ENCODE data around the gene SLCO2A1. TPM values are rescaled to one million over a fixed set of nuclear protein-coding genes. Genes with fewer than 3 reads are reported as not detected.

The SLCO2A1 gene
- total RNA-seq, 2 donors from 2014 or later: 0.10 TPM; not detected in 1

- DNase-seq (no peak), ATAC-seq (replicated peaks in 1 of 2) (no peak)
- Mint-ChIP-seq H3K9me3 (no peaks in the 10 kb centered on the region), H3K4me1 (ENCODE audit: low read depth) (no peaks in the 10 kb centered on the region), H3K27me3 (ENCODE audit: low read depth) (no peaks in the 10 kb centered on the region), H3K4me3 (no peak overlapping the region), H3K36me3 (ENCODE audit: insufficient read depth in 2 of 2) (no peaks in the 10 kb centered on the region), H3K27ac (no peak overlapping the region)
Observed at GRCh38 chr3:134018406-134018805, 11.3 kb downstream of the SLCO2A1 start.

- ATAC-seq (replicated peaks in 1 of 2) (no peak), DNase-seq (no peak)
- Mint-ChIP-seq H3K27me3 (ENCODE audit: low read depth) (no peaks in the 10 kb centered on the region), H3K4me1 (ENCODE audit: low read depth) (no peaks in the 10 kb centered on the region), H3K36me3 (ENCODE audit: insufficient read depth in 2 of 2) (no peaks in the 10 kb centered on the region), H3K4me3 (no peak overlapping the region), H3K9me3 (no peaks in the 10 kb centered on the region), H3K27ac (no peak overlapping the region)
Observed at GRCh38 chr3:134017490-134017889, 12.2 kb downstream of the SLCO2A1 start.

GRCh38 chr3:134014270-134014669 is 15.5 kb downstream of the SLCO2A1 start:
- peaks cover 0 to 2% of the 10 kb centered on the region in 2 donors for H3K36me3 Mint-ChIP-seq (ENCODE audit: insufficient read depth in 2 of 2)
- H3K27ac Mint-ChIP-seq: no peak overlapping the region
- no peaks in the 10 kb centered on the region for H3K4me1 Mint-ChIP-seq (ENCODE audit: low read depth)
- ATAC-seq (replicated peaks in 1 of 2) (no peak), DNase-seq (no peak)
- no peak overlapping the region for H3K4me3 Mint-ChIP-seq
- no peaks in the 10 kb centered on the region for H3K27me3 Mint-ChIP-seq (ENCODE audit: low read depth)
- H3K9me3 Mint-ChIP-seq: peaks cover 0 to 2% of the 10 kb centered on the region in 2 donors

GRCh38 chr3:134013280-134013679 is 16.4 kb downstream of the SLCO2A1 start:
- Mint-ChIP-seq H3K27me3 (ENCODE audit: low read depth) (no peaks in the 10 kb centered on the region), H3K27ac (no peak overlapping the region), H3K4me3 (no peak overlapping the region), H3K36me3 (ENCODE audit: insufficient read depth in 2 of 2) (peaks cover 0 to 2% of the 10 kb centered on the region in 2 donors), H3K9me3 (peaks cover 0 to 2% of the 10 kb centered on the region in 2 donors), H3K4me1 (ENCODE audit: low read depth) (no peaks in the 10 kb centered on the region)
- ATAC-seq (replicated peaks in 1 of 2) (no peak), DNase-seq (no peak)

GRCh38 chr3:134009345-134010000 is 20.3 kb downstream of the SLCO2A1 start:
- no peak for DNase-seq
- ATAC-seq (replicated peaks in 1 of 2): no peak
- no peak overlapping the region for H3K4me3 Mint-ChIP-seq
- H3K27ac Mint-ChIP-seq: no peak overlapping the region
- peaks cover 0 to 2% of the 10 kb centered on the region in 2 donors for H3K36me3 Mint-ChIP-seq (ENCODE audit: insufficient read depth in 2 of 2)
- H3K27me3 Mint-ChIP-seq (ENCODE audit: low read depth): no peaks in the 10 kb centered on the region
- no peaks in the 10 kb centered on the region for H3K4me1 Mint-ChIP-seq (ENCODE audit: low read depth)
- H3K9me3 Mint-ChIP-seq: peaks cover 0 to 2% of the 10 kb centered on the region in 2 donors

GRCh38 chr3:134008630-134009156 is 21.0 kb downstream of the SLCO2A1 start:
- Mint-ChIP-seq H3K9me3 (peaks cover 0 to 2% of the 10 kb centered on the region in 2 donors), H3K36me3 (ENCODE audit: insufficient read depth in 2 of 2) (peaks cover 0 to 2% of the 10 kb centered on the region in 2 donors)
- no peak for ATAC-seq (replicated peaks in 1 of 2)

GRCh38 chr3:134007819-134008218 is 21.9 kb downstream of the SLCO2A1 start:
- Mint-ChIP-seq H3K36me3 (ENCODE audit: insufficient read depth in 2 of 2) (peaks cover 0 to 2% of the 10 kb centered on the region in 2 donors), H3K27me3 (ENCODE audit: low read depth) (no peaks in the 10 kb centered on the region), H3K27ac (no peak overlapping the region), H3K9me3 (peaks cover 0 to 2% of the 10 kb centered on the region in 2 donors), H3K4me3 (no peak overlapping the region), H3K4me1 (ENCODE audit: low read depth) (no peaks in the 10 kb centered on the region)
- no peak for ATAC-seq (replicated peaks in 1 of 2)
- no peak for DNase-seq

More at GRCh38 chr3:134008630-134009156, 21.0 kb downstream of the SLCO2A1 start:
- Mint-ChIP-seq H3K27me3 (ENCODE audit: low read depth) (no peaks in the 10 kb centered on the region), H3K4me1 (ENCODE audit: low read depth) (no peaks in the 10 kb centered on the region), H3K4me3 (no peak overlapping the region), H3K27ac (no peak overlapping the region)
- DNase-seq: no peak

- Mint-ChIP-seq H3K27ac (no peak overlapping the region), H3K36me3 (ENCODE audit: insufficient read depth in 2 of 2) (peaks cover 0 to 2% of the 10 kb centered on the region in 2 donors), H3K27me3 (ENCODE audit: low read depth) (peaks cover 5% of the 10 kb centered on the region), H3K9me3 (peaks cover 0 to 2% of the 10 kb centered on the region in 2 donors), H3K4me1 (ENCODE audit: low read depth) (no peaks in the 10 kb centered on the region), H3K4me3 (no peak overlapping the region)
- no peak for DNase-seq
- no peak for ATAC-seq (replicated peaks in 1 of 2)
Observed at GRCh38 chr3:134004841-134005240, 24.9 kb downstream of the SLCO2A1 start.

- Mint-ChIP-seq H3K36me3 (ENCODE audit: insufficient read depth in 2 of 2) (no peaks in the 10 kb centered on the region), H3K4me3 (no peak overlapping the region), H3K27me3 (ENCODE audit: low read depth) (peaks cover 13% of the 10 kb centered on the region), H3K4me1 (ENCODE audit: low read depth) (no peaks in the 10 kb centered on the region), H3K9me3 (no peaks in the 10 kb centered on the region), H3K27ac (no peak overlapping the region)
- DNase-seq (no peak), ATAC-seq (replicated peaks in 1 of 2) (no peak)
Observed at GRCh38 chr3:134003066-134003465, 26.7 kb downstream of the SLCO2A1 start.

GRCh38 chr3:134002306-134002705 is 27.4 kb downstream of the SLCO2A1 start:
- H3K4me3 Mint-ChIP-seq: no peak overlapping the region
- no peaks in the 10 kb centered on the region for H3K4me1 Mint-ChIP-seq (ENCODE audit: low read depth)
- peaks cover 13% of the 10 kb centered on the region for H3K27me3 Mint-ChIP-seq (ENCODE audit: low read depth)
- H3K36me3 Mint-ChIP-seq (ENCODE audit: insufficient read depth in 2 of 2): no peaks in the 10 kb centered on the region
- ATAC-seq (replicated peaks in 1 of 2): no peak
- no peak overlapping the region for H3K27ac Mint-ChIP-seq
- no peaks in the 10 kb centered on the region for H3K9me3 Mint-ChIP-seq
- no peak for DNase-seq

GRCh38 chr3:134001251-134001650 is 28.5 kb downstream of the SLCO2A1 start:
- Mint-ChIP-seq H3K9me3 (no peaks in the 10 kb centered on the region), H3K27ac (no peak overlapping the region), H3K4me1 (ENCODE audit: low read depth) (no peaks in the 10 kb centered on the region), H3K27me3 (ENCODE audit: low read depth) (peaks cover 13% of the 10 kb centered on the region), H3K4me3 (no peak overlapping the region), H3K36me3 (ENCODE audit: insufficient read depth in 2 of 2) (no peaks in the 10 kb centered on the region)
- DNase-seq (no peak), ATAC-seq (replicated peaks in 1 of 2) (no peak)

GRCh38 chr3:133999891-134000685 is 29.6 kb downstream of the SLCO2A1 start:
- Mint-ChIP-seq H3K4me3 (no peak overlapping the region), H3K27ac (no peak overlapping the region), H3K4me1 (ENCODE audit: low read depth) (no peaks in the 10 kb centered on the region), H3K27me3 (ENCODE audit: low read depth) (peaks cover 13% of the 10 kb centered on the region), H3K9me3 (no peaks in the 10 kb centered on the region), H3K36me3 (ENCODE audit: insufficient read depth in 2 of 2) (no peaks in the 10 kb centered on the region)
- ATAC-seq (replicated peaks in 1 of 2): no peak
- no peak for DNase-seq

- DNase-seq (no peak), ATAC-seq (replicated peaks in 1 of 2) (no peak)
- Mint-ChIP-seq H3K4me3 (no peak overlapping the region), H3K27me3 (ENCODE audit: low read depth) (peaks cover 20% of the 10 kb centered on the region), H3K4me1 (ENCODE audit: low read depth) (no peaks in the 10 kb centered on the region), H3K36me3 (ENCODE audit: insufficient read depth in 2 of 2) (no peaks in the 10 kb centered on the region), H3K9me3 (no peaks in the 10 kb centered on the region), H3K27ac (no peak overlapping the region)
Observed at GRCh38 chr3:133998691-133999241, 31.0 kb downstream of the SLCO2A1 start.

All from activated T-cell treated with anti-CD3 and anti-CD28 coated beads, Interleukin-2, amount 50 U/mL, for 72 hours (primary cell).